K562 (cell line): ENCODE measurements around the gene C2CD4B. TPM values are rescaled to one million over a fixed set of nuclear protein-coding genes. Genes with fewer than 3 reads are reported as not detected.

Source experiments
- ATAC-seq: fragments of 200-7000 bp; cut with Tn5 transposase; 3 replicates; pipeline ENCODE4 v1.9.1; 2020; ENCODE audit warnings: moderate library complexity
- BruUV-seq: library from RNA; stranded (reverse); fragments of 400-500 nt; replicated peaks from 2 replicates; lab custom pipeline; 2021; lab: Mats Ljungman, UMichigan
- CTCF ChIA-PET: fragments of 300-600 bp; formaldehyde crosslinking; extraction: SDS; loops from one replicate; lab custom pipeline; 2021; ENCODE audit warnings: low intra/inter-chr PET ratio; lab: Yijun Ruan, JAX
- POLR2A ChIA-PET: fragments of 300-600, 350-650 bp; sonication (Branson Sonifier 250); formaldehyde crosslinking; extraction: SDS; loops from one replicate; lab custom pipeline; 2021; ENCODE audit warnings: antibody characterized with exemption, inconsistent platforms; lab: Yijun Ruan, JAX
- DNase-seq, 4 experiments: peaks; one replicate each; pipeline versions ENCODE4 v3.0.0 to v3.0.0-alpha.2; 2011 to 2018; ENCODE audit warnings: low spot score in 3 of 4, mixed read lengths in 3 of 4; ENCODE audit errors: extremely low read depth in 1 of 4
- FAIRE-seq: peaks from 2 replicates; lab custom pipeline; 2011; peaks lifted over from hg19 to GRCh38; lab: Jason Lieb, UNC
- H2AFZ ChIP-seq: 2 replicates; pipeline ENCODE4 v1.6.0; 2011; ENCODE audit warnings: low read depth, low read length, control low read depth, inconsistent platforms
- H3K27ac ChIP-seq: fragments of 200-600 bp; 3 replicates; pipeline ENCODE4 v1.8.0; 2011; ENCODE audit warnings: low read depth, mild to moderate bottlenecking, control low read depth, inconsistent platforms, low read length, moderate library complexity, mixed read lengths; ENCODE audit errors: extremely low read depth
- H3K27me3 ChIP-seq, 2 experiments: fragments of 300-600 bp in 1 of 2; 2 replicates in 1 of 2; 3 replicates in 1 of 2; pipeline versions ENCODE4 v1.6.0 to v1.8.0; 2011; ENCODE audit warnings: inconsistent platforms in 2 of 2, low read length in 2 of 2, mild to moderate bottlenecking in 1 of 2, mixed read lengths in 1 of 2, moderate library complexity in 1 of 2; ENCODE audit not compliant: control insufficient read depth in 2 of 2, insufficient read depth in 2 of 2
- H3K36me3 ChIP-seq: fragments of 300-600 bp; 3 replicates; pipeline ENCODE4 v1.8.0; 2011; ENCODE audit warnings: mild to moderate bottlenecking, low read length, inconsistent platforms; ENCODE audit not compliant: control insufficient read depth, insufficient read depth
- H3K4me1 ChIP-seq, 2 experiments: fragments of 200-600 bp in 1 of 2; replicated peaks in 1 of 2; 2 replicates in 1 of 2; 3 replicates in 1 of 2; pipeline versions ENCODE4 v1.5.1 to v1.8.0; 2011; ENCODE audit warnings: inconsistent platforms in 2 of 2, low read length in 2 of 2, mild to moderate bottlenecking in 1 of 2, mixed read lengths in 1 of 2, moderate library complexity in 1 of 2; ENCODE audit not compliant: control insufficient read depth in 2 of 2, insufficient read depth in 2 of 2
- H3K4me2 ChIP-seq: 2 replicates; pipeline ENCODE4 v1.6.1; 2011; ENCODE audit warnings: low read length, control low read depth, inconsistent platforms, mixed read lengths; ENCODE audit not compliant: insufficient read depth
- H3K4me3 ChIP-seq: fragments of 200-600 bp; sonication (generic), shearing (Covaris generic); 2 replicates; pipeline ENCODE4 v1.5.1; 2016; ENCODE audit warnings: control low read depth, inconsistent platforms
- H3K79me2 ChIP-seq: fragments of 200-600 bp; 3 replicates; pipeline ENCODE4 v1.8.0; 2011; ENCODE audit warnings: low read length, inconsistent platforms; ENCODE audit not compliant: control insufficient read depth, insufficient read depth
- H3K9ac ChIP-seq, 2 experiments: 2 replicates each; pipeline versions ENCODE4 v1.6.0 to v1.6.1; 2011; ENCODE audit warnings: low read depth in 2 of 2, low read length in 2 of 2, control low read depth in 1 of 2, inconsistent platforms in 1 of 2, mild to moderate bottlenecking in 1 of 2, mixed read lengths in 1 of 2; ENCODE audit not compliant: insufficient read depth in 1 of 2
- H3K9me1 ChIP-seq: one replicate; pipeline ENCODE4 v1.6.0; 2011; ENCODE audit warnings: inconsistent platforms, mild to moderate bottlenecking, low read length, moderate library complexity; ENCODE audit not compliant: control insufficient read depth, insufficient read depth
- H3K9me3 ChIP-seq: replicated peaks from 2 replicates; pipeline ENCODE4 v1.5.1; 2011; ENCODE audit warnings: low read depth, low read length, inconsistent platforms; ENCODE audit not compliant: control insufficient read depth, insufficient read depth
- H4K20me1 ChIP-seq: replicated peaks from 2 replicates; pipeline ENCODE4 v1.6.1; 2011; ENCODE audit warnings: low read length, inconsistent platforms, mixed read lengths; ENCODE audit not compliant: control insufficient read depth, insufficient read depth
- CCAR2 ChIP-seq: fragments of 200-400 bp; formaldehyde crosslinking; IDR thresholded peaks from 2 replicates; pipeline ENCODE4 v1.6.1; 2017; ENCODE audit warnings: mild to moderate bottlenecking, low read depth, low read length
- DIDO1 ChIP-seq: fragments of 450-650 bp; IDR thresholded peaks from 2 replicates; pipeline ENCODE4 v1.6.1; 2016; ENCODE audit warnings: low read depth, missing biosample characterization, missing genetic modification characterization
- ELF1 ChIP-seq: fragments of 200-800 bp; sonication (Bioruptor generic); IDR thresholded peaks from 2 replicates; pipeline ENCODE4 v1.6.1; 2016; ENCODE audit warnings: missing genetic modification characterization, missing compliant biosample characterization
- ERF ChIP-seq: fragments of 450-650 bp; formaldehyde crosslinking; IDR thresholded peaks from 2 replicates; pipeline ENCODE4 v1.4.0; 2020; ENCODE audit warnings: mild to moderate bottlenecking, mixed read lengths
- ETS2 ChIP-seq: IDR thresholded peaks from 2 replicates; pipeline ENCODE4 v1.6.1; 2016; ENCODE audit warnings: borderline replicate concordance, missing genetic modification characterization, mild to moderate bottlenecking, moderate library complexity, missing compliant biosample characterization; ENCODE audit not compliant: poor library complexity, severe bottlenecking
- FOXK1 ChIP-seq: sonication (generic); formaldehyde crosslinking; IDR thresholded peaks from 2 replicates; pipeline ENCODE4 v1.8.0; 2022; ENCODE audit warnings: missing genetic modification reagents, mild to moderate bottlenecking, borderline replicate concordance
- GATA2 ChIP-seq: sonication (generic); formaldehyde crosslinking; IDR thresholded peaks from 2 replicates; pipeline ENCODE4 v1.4.0; 2020; ENCODE audit warnings: mild to moderate bottlenecking, missing genetic modification reagents
- HDAC6 ChIP-seq: IDR thresholded peaks from 2 replicates; pipeline ENCODE4 v1.6.1; 2012; ENCODE audit warnings: low read depth, mild to moderate bottlenecking, control low read depth, inconsistent platforms, low read length, moderate library complexity
- NCOR1 ChIP-seq: fragments of 450-650 bp; IDR thresholded peaks from 2 replicates; pipeline ENCODE4 v1.6.1; 2016; ENCODE audit warnings: mild to moderate bottlenecking, moderate library complexity
- PPARD ChIP-seq: fragments of 250-450 bp; sonication (Bioruptor Pico); IDR thresholded peaks from 2 replicates; pipeline ENCODE4 v1.8.0; 2022; ENCODE audit warnings: inconsistent platforms, mild to moderate bottlenecking, moderate library complexity
- RB1 ChIP-seq: fragments of 450-650 bp; IDR thresholded peaks from 2 replicates; pipeline ENCODE4 v1.6.1; 2017; ENCODE audit warnings: low read depth, mild to moderate bottlenecking
- TAF7 ChIP-seq: fragments of 450-650 bp; IDR thresholded peaks from 2 replicates; pipeline ENCODE4 v1.6.1; 2016; ENCODE audit warnings: missing genetic modification characterization, missing compliant biosample characterization
- ZNF174 ChIP-seq: fragments of 250-450 bp; sonication (Bioruptor Pico); IDR thresholded peaks from 2 replicates; pipeline ENCODE4 v1.4.0; 2020; ENCODE audit warnings: mild to moderate bottlenecking
- ZNF184 ChIP-seq: sonication (generic); formaldehyde crosslinking; IDR thresholded peaks from 2 replicates; pipeline ENCODE4 v1.5.0; 2020; ENCODE audit warnings: missing genetic modification reagents
- ZNF76 ChIP-seq: fragments of 250-450 bp; sonication (Bioruptor Pico); IDR thresholded peaks from 2 replicates; pipeline ENCODE4 v1.4.0; 2020; ENCODE audit warnings: mild to moderate bottlenecking, moderate library complexity, borderline replicate concordance
- WGBS: fragments of 100-300 bp; shearing (Covaris generic); methylation state at CpG from one replicate; pipeline ENCODE4 v1.1.6; 2016; ENCODE audit warnings: low coverage, mixed read lengths; ENCODE audit not compliant: insufficient coverage; ENCODE audit errors: missing lambda C conversion rate; 5-methylcytosine and 5-hydroxymethylcytosine counted together
- in situ Hi-C: fragments of 300-500 bp; cut with MboI; formaldehyde crosslinking; loops from 4 replicates; pipeline ENCODE4 v1.15.0; 2018; ENCODE audit warnings: inconsistent platforms, mixed read lengths
- intact Hi-C: fragments of 100-400 bp; cut with micrococcal nuclease; formaldehyde crosslinking; loops from 2 replicates; pipeline ENCODE4 v1.14.2; 2022
- polyA plus RNA-seq, 8 experiments: library from polyadenylated mRNA; depleted of rRNA in 4 of 8; stranded (reverse) in 5 of 8; unstranded in 3 of 8; fragments of >200 nt; fragmentation: Nextera tagmentation in 2 of 8; fragmentation: Illumina TruSeq in 1 of 8; extraction: Ambion mirVana in 2 of 8; extraction: Trizol in 1 of 8; gene quantifications; 2 replicates each; pipeline versions ENCODE4 v1.2.1 to v1.2.3, GENCODE V29; 2011 to 2014; ENCODE audit warnings: inconsistent platforms in 1 of 8, missing spikeins in 1 of 8
- total RNA-seq, 7 experiments: library from RNA; depleted of rRNA in 6 of 7; stranded (reverse); fragments of >200 nt in 6 of 7; fragmentation: Illumina TruSeq in 2 of 7; extraction: Trizol in 2 of 7; gene quantifications; 2 replicates each; pipeline versions ENCODE4 v1.2.1 to v1.2.3, GENCODE V29; 2011 to 2021; ENCODE audit warnings: low replicate concordance in 1 of 7
- TF ChIP-seq, protein P1 (sequence below): sonication (generic); formaldehyde crosslinking; IDR thresholded peaks from 2 replicates; pipeline ENCODE4 v1.8.0; 2022; ENCODE audit warnings: missing genetic modification reagents, mild to moderate bottlenecking, borderline replicate concordance
- TF ChIP-seq, protein P2 (sequence below): fragments of 450-650 bp; IDR thresholded peaks from 2 replicates; pipeline ENCODE4 v1.6.1; 2017; ENCODE audit warnings: mild to moderate bottlenecking, moderate library complexity
- TF ChIP-seq, protein P3 (sequence below): sonication (generic); formaldehyde crosslinking; IDR thresholded peaks from 2 replicates; pipeline ENCODE4 v1.8.0; 2022; ENCODE audit warnings: mild to moderate bottlenecking, missing genetic modification reagents, borderline replicate concordance
- TF ChIP-seq, protein P4 (sequence below): fragments of 250-450 bp; sonication (Bioruptor Pico); IDR thresholded peaks from 2 replicates; pipeline ENCODE4 v1.8.0; 2022; ENCODE audit warnings: moderate library complexity, mild to moderate bottlenecking, inconsistent platforms

The C2CD4B gene
- total and polyA plus RNA-seq, 9 of the 15 experiments (the other 6 are each of a cell fraction or from before 2014, with no cell fraction given) = 0.11 TPM; not detected in 8

DNA sequence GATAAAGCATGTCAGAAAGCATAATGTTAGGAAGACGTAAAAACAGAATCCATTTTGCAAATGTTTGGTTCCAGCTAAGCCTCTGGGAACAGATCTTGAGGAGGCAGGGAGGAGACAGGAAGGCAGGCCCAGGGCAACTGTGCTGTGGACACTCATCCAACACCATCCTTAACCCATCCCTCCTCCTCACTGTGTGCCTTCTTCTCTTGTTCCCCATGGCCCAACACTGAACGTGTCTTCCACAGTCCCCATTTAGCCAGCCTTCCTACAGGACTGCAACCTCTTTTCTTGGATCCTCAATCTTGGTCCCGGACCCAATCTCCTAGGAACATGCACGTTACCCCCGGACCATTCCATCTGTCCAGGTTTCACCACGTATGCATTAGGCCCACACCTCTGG, 15.4 kb downstream of the C2CD4B start:
- intact Hi-C loops = no loop called here
- Histone ChIP-seq H3K27ac (no peak overlapping the region), H3K36me3 (no peaks in the 10 kb centered on the region), H3K27me3 (no peaks in the 10 kb centered on the region), H3K79me2 (no peaks in the 10 kb centered on the region), H3K9me1 (no peaks in the 10 kb centered on the region), H3K4me2 (no peak overlapping the region), H3K9me3 (no peaks in the 10 kb centered on the region), H3K9ac (no peak overlapping the region), H2AFZ (no peak overlapping the region), H4K20me1 (no peaks in the 10 kb centered on the region), H3K4me1 (no peaks in the 10 kb centered on the region), H3K4me3 (no peak overlapping the region)
- no peak for DNase-seq
- TF ChIP-seq, protein P1, sequence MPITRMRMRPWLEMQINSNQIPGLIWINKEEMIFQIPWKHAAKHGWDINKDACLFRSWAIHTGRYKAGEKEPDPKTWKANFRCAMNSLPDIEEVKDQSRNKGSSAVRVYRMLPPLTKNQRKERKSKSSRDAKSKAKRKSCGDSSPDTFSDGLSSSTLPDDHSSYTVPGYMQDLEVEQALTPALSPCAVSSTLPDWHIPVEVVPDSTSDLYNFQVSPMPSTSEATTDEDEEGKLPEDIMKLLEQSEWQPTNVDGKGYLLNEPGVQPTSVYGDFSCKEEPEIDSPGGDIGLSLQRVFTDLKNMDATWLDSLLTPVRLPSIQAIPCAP = no peak
- no peak for TF ChIP-seq NCOR1
- no peak for TF ChIP-seq CCAR2
- no peak for TF ChIP-seq ZNF184 (CRISPR knock-in tag)
- no peak for TF ChIP-seq ELF1
- TF ChIP-seq, protein P2, sequence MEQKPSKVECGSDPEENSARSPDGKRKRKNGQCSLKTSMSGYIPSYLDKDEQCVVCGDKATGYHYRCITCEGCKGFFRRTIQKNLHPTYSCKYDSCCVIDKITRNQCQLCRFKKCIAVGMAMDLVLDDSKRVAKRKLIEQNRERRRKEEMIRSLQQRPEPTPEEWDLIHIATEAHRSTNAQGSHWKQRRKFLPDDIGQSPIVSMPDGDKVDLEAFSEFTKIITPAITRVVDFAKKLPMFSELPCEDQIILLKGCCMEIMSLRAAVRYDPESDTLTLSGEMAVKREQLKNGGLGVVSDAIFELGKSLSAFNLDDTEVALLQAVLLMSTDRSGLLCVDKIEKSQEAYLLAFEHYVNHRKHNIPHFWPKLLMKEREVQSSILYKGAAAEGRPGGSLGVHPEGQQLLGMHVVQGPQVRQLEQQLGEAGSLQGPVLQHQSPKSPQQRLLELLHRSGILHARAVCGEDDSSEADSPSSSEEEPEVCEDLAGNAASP = no peak
- TF ChIP-seq HDAC6 = no peak
- no peak for TF ChIP-seq ERF (CRISPR knock-in tag)
- TF ChIP-seq ETS2 = no peak
- TF ChIP-seq, protein P3, sequence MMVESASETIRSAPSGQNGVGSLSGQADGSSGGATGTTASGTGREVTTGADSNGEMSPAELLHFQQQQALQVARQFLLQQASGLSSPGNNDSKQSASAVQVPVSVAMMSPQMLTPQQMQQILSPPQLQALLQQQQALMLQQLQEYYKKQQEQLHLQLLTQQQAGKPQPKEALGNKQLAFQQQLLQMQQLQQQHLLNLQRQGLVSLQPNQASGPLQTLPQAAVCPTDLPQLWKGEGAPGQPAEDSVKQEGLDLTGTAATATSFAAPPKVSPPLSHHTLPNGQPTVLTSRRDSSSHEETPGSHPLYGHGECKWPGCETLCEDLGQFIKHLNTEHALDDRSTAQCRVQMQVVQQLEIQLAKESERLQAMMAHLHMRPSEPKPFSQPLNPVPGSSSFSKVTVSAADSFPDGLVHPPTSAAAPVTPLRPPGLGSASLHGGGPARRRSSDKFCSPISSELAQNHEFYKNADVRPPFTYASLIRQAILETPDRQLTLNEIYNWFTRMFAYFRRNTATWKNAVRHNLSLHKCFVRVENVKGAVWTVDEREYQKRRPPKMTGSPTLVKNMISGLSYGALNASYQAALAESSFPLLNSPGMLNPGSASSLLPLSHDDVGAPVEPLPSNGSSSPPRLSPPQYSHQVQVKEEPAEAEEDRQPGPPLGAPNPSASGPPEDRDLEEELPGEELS = no peak
- no peak for TF ChIP-seq GATA2 (CRISPR knock-in tag)
- TF ChIP-seq ZNF174 (CRISPR knock-in tag) = no peak
- TF ChIP-seq ZNF76 (CRISPR knock-in tag) = no peak
- TF ChIP-seq, protein P4, sequence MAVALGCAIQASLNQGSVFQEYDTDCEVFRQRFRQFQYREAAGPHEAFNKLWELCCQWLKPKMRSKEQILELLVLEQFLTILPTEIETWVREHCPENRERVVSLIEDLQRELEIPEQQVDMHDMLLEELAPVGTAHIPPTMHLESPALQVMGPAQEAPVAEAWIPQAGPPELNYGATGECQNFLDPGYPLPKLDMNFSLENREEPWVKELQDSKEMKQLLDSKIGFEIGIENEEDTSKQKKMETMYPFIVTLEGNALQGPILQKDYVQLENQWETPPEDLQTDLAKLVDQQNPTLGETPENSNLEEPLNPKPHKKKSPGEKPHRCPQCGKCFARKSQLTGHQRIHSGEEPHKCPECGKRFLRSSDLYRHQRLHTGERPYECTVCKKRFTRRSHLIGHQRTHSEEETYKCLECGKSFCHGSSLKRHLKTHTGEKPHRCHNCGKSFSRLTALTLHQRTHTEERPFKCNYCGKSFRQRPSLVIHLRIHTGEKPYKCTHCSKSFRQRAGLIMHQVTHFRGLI (CRISPR knock-in tag) = no peak
- TF ChIP-seq PPARD (CRISPR knock-in tag) = no peak
- no peak for TF ChIP-seq FOXK1 (CRISPR knock-in tag)
- no peak for TF ChIP-seq TAF7 (tag)
- no peak for TF ChIP-seq RB1
- no peak for TF ChIP-seq DIDO1 (tag)
- WGBS = 1% methylated on average over 6 of the region's 6 CpGs
- ChIA-PET POLR2A (no interaction called here), CTCF (no interaction called here)
- BruUV-seq = no TSS peak
- in situ Hi-C loops = no loop called here
- ATAC-seq = no peak
- FAIRE-seq = no peak
